ENCODE data around the gene SEMA3C.

Gene SEMA3C

DNA sequence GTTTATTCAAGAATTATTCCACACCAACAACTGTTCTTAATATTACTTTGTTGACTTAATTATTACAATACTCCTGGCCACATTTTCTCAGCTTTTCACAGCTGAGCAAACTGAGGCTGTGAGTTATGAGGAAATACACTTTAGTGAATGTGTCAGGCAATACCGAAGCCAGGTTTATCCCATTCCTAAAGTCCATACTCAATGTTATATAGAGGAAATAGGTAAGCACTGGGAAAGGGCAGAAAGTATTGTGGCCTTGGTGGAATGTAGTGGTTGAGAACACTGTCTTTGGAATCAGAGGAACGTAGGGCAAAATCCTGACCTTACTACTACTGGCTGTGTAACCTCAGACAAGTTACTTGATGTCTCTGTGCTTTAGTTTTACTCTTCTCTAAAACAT is 169.6 kb downstream of the SEMA3C start:
- Histone ChIP-seq H3K27me3 (replicated peaks) (no peaks in the 10 kb centered on the region), H3K36me3 (replicated peaks) (peaks cover 3% of the 10 kb centered on the region), H3K27ac (no peak overlapping the region), H3K4me3 (ENCODE audit: low read depth, low read length) (no peak overlapping the region)
- in situ Hi-C loops (cut with HindIII; ENCODE audit: low pct_ligation_motif_present, low sequenced_read_pairs): no loop called here
- no peak for DNase-seq
- TF ChIP-seq, protein P1, sequence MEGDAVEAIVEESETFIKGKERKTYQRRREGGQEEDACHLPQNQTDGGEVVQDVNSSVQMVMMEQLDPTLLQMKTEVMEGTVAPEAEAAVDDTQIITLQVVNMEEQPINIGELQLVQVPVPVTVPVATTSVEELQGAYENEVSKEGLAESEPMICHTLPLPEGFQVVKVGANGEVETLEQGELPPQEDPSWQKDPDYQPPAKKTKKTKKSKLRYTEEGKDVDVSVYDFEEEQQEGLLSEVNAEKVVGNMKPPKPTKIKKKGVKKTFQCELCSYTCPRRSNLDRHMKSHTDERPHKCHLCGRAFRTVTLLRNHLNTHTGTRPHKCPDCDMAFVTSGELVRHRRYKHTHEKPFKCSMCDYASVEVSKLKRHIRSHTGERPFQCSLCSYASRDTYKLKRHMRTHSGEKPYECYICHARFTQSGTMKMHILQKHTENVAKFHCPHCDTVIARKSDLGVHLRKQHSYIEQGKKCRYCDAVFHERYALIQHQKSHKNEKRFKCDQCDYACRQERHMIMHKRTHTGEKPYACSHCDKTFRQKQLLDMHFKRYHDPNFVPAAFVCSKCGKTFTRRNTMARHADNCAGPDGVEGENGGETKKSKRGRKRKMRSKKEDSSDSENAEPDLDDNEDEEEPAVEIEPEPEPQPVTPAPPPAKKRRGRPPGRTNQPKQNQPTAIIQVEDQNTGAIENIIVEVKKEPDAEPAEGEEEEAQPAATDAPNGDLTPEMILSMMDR (IDR thresholded peaks at IDR 0.05; ENCODE audit: low read depth, low read length, missing control alignments): no peak

DNA sequence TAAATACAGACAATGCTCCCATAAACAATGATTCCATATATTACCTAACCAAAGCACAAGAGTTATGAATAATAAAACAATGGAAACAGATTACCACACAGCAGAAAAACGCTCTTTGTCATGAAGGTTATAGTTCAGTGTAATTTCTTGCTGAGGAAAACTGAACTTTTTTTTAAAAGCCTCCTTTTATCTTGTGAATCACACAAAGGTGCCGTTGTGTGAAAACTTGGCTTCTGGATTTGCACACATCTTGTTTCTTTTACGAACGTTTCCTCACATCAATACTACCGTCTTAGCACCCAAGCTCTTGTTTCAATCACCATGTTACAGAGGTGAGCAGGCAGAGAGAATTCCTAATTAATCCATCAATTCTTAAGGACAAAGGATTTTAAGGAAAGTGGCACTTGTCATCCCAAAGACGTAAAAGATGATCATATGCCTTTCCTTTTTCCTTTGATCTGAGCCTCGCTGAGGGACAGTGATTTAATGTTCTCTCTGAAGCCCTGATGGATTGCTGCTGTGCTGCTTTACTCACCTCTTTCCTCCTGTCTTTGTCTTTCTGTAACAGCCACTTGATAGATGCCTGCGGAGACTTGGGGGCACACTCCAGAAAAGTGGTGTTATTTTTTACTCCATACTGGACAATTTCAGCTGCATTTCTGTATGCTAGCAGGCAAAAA is 170.3 kb downstream of the SEMA3C start:
- H3K27me3 ChIP-seq (replicated peaks): no peaks in the 10 kb centered on the region
- in situ Hi-C loops (cut with HindIII; ENCODE audit: low pct_ligation_motif_present, low sequenced_read_pairs): no loop called here
- no peak overlapping the region for H3K27ac ChIP-seq
- no peak overlapping the region for H3K4me3 ChIP-seq (ENCODE audit: low read depth, low read length)
- peaks cover 3% of the 10 kb centered on the region for H3K36me3 ChIP-seq (replicated peaks)
- TF ChIP-seq, protein P1 (IDR thresholded peaks at IDR 0.05; ENCODE audit: low read depth, low read length, missing control alignments): no peak
- DNase-seq: no peak

DNA sequence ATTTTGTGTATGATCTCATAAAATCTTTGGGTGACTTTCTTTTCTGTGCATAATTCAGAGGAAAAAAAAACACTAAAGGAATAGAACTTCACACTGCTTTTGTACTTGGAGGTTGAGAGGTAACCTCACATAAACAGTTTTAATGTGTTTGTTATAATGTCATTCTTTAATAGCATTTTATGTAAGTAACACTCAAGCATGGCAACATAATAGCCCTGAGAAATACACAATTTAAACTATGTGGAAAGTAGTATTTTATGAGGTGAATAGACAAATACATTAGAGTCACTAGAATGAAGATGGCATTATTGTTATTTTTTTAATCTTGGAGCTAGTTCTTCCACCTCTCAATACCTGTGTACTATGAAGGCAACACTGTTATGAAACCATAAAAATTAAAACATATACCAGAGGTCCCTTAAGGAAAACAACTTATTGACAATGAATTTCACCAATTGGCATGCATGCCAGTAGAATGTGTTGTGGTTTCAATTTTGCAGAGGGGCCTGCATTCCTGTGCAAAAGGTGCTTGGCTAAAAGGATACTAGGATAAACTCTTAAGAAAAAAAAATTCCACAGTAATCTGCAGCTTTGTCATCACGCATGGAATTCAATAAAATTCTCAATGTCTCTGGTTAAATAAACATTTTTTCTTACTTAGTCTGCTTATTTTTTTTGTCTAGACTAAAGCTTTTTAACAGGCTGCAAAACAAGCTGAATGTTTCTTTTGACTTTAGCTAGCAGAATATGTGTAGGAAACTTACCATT is 177.9 kb downstream of the SEMA3C start:
- H3K27ac ChIP-seq: no peak overlapping the region
- in situ Hi-C loops (cut with HindIII; ENCODE audit: low pct_ligation_motif_present, low sequenced_read_pairs): no loop called here
- DNase-seq: peak; percentile 16
- no peak overlapping the region for H3K4me3 ChIP-seq (ENCODE audit: low read depth, low read length)
- H3K36me3 ChIP-seq (replicated peaks): peaks cover 3% of the 10 kb centered on the region
- TF ChIP-seq, protein P1 (IDR thresholded peaks at IDR 0.05; ENCODE audit: low read depth, low read length, missing control alignments): no peak
- no peaks in the 10 kb centered on the region for H3K27me3 ChIP-seq (replicated peaks)

DNA sequence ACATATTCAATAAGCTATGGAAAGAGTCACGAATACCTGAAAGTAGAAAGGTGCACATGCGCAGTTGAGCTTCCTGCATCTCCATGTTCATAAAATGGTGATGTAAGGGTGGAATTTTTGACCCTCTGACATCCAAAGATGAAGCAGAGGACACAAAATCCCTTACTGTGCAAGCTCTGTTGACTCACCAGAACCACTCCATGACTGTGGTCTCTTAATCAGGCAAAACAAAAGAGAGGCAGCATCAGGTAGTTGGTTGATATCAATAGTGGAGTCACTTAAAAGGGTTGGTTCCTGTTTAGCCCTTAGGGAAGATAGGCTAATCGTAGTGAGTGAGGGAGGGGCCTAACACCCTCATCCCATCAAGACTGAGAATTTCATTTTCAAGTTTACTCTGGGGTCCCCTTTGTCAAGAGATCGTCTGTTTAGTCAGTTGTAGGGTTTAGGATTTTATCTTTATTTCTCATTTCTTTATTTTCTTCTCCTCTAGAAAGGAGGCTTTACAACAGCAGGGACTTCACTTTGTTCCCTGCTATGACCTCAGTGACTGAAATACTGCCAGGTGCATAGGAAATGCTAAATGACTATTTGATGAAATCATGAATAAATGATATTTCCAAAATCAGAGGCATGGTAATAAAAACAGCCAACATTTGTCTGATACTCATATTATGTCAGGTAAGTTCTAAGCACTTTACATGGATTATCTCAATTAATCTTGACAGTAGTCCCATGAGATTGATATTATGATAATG is 182.3 kb downstream of the SEMA3C start:
- peak; percentile 27 for DNase-seq

DNA sequence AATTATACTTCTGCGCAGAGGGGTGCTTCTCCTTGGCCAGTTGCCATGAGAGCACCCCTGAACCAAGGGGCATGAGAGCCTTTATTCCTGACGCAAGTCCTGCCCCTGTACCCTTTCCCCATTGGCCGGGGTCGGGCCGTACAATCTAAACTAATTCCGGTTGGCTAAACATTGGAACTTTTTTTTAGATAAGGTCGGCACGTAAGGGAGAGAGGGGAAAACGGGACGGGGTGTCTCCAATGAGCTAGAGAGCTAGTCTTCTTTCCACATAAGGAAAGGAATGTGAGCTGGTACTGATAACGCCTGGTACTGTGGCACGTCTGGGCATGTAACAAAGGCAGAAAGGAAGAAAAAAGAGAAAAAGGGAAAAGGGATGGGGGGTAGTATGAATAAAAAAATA is 183.5 kb downstream of the SEMA3C start:
- in situ Hi-C loops (cut with HindIII; ENCODE audit: low pct_ligation_motif_present, low sequenced_read_pairs): no loop called here
- H3K36me3 ChIP-seq (replicated peaks): no peaks in the 10 kb centered on the region
- H3K27me3 ChIP-seq (replicated peaks): no peaks in the 10 kb centered on the region
- H3K4me3 ChIP-seq (ENCODE audit: low read depth, low read length): no peak overlapping the region
- DNase-seq: no peak
- TF ChIP-seq, protein P1 (IDR thresholded peaks at IDR 0.05; ENCODE audit: low read depth, low read length, missing control alignments): no peak
- H3K27ac ChIP-seq: no peak overlapping the region

More for the DNA sequence above, 182.3 kb downstream of the SEMA3C start:
- Histone ChIP-seq H3K27me3 (replicated peaks) (no peaks in the 10 kb centered on the region), H3K27ac (no peak overlapping the region), H3K4me3 (ENCODE audit: low read depth, low read length) (no peak overlapping the region), H3K36me3 (replicated peaks) (no peaks in the 10 kb centered on the region)
- TF ChIP-seq, protein P1 (IDR thresholded peaks at IDR 0.05; ENCODE audit: low read depth, low read length, missing control alignments): no peak
- in situ Hi-C loops (cut with HindIII; ENCODE audit: low pct_ligation_motif_present, low sequenced_read_pairs): no loop called here
